Right lobe of liver (tissue), 4 donors: ENCODE data around the gene SLC16A12.

Source experiments
- CTCF ChIP-seq, 4 donors: fragments of 200-600 bp in 3 of 4; fragments of 450-650 bp in 1 of 4; IDR thresholded peaks; one replicate each; pipeline versions ENCODE4 v1.5.1 to v1.8.0; 2016 to 2022; ENCODE audit warnings: antibody characterized with exemption in 4 of 4, mild to moderate bottlenecking in 2 of 4
- POLR2A ChIP-seq: fragments of 450-650 bp; IDR thresholded peaks from one replicate; pipeline ENCODE4 v1.6.1; 2017; ENCODE audit warnings: antibody characterized with exemption, mild to moderate bottlenecking
- donor health status: DM: no; HTN: no; CAD: no.
- donor health status: DM: no; HTN: no; CAD: no.
- donor health status: DM: no; HTN: yes; CAD: no.

GRCh38 chr10:89532476-89532875, 2.9 kb downstream of the SLC16A12 start:
- TF ChIP-seq CTCF (IDR thresholded peaks at IDR 0.05) (no peak), POLR2A (no peak)
